ENCODE data around the gene YEATS4. TPM values are rescaled to one million over a fixed set of nuclear protein-coding genes. Genes with fewer than 3 reads are reported as not detected.

Gene YEATS4
- total RNA-seq, 1 experiment from 2014 or later = 38.9 TPM

- peak; percentile 49 for DNase-seq
- peaks cover 51% of the 10 kb centered on the region for H3K4me1 Mint-ChIP-seq (ENCODE audit: low read depth, unreplicated experiment)
Observed at GRCh38 chr12:69330475-69331473, 28.8 kb upstream of the YEATS4 start.

DNA sequence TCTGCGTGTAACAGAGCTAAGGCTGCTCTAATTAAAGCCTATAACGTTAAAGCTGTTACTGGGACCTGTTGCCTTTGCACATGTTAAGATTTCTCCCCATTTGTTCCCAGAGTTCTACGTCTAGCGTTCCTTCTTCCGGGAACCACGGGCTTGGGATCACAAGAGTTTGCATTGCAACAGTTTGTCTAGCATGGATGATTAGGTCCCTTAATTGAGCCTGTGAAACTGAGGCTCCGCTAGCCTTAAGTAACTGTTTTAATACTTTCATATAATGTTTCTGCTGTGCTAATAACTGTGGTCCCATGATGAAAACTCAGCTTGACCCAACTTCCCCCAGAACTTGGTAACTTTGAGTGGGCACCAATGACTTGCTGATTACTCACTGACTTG, 28.0 kb upstream of the YEATS4 start:
- peaks cover 33% of the 10 kb centered on the region for H3K36me3 Mint-ChIP-seq (ENCODE audit: insufficient read depth, unreplicated experiment)
- no peak for DNase-seq
- no peaks in the 10 kb centered on the region for H3K27me3 Mint-ChIP-seq (ENCODE audit: unreplicated experiment)
- peak overlapping the region; percentile 82 for H3K4me3 Mint-ChIP-seq (ENCODE audit: low read depth, unreplicated experiment)
- H3K9me3 Mint-ChIP-seq (ENCODE audit: low read depth, unreplicated experiment) = no peaks in the 10 kb centered on the region
- TF ChIP-seq, protein P1, sequence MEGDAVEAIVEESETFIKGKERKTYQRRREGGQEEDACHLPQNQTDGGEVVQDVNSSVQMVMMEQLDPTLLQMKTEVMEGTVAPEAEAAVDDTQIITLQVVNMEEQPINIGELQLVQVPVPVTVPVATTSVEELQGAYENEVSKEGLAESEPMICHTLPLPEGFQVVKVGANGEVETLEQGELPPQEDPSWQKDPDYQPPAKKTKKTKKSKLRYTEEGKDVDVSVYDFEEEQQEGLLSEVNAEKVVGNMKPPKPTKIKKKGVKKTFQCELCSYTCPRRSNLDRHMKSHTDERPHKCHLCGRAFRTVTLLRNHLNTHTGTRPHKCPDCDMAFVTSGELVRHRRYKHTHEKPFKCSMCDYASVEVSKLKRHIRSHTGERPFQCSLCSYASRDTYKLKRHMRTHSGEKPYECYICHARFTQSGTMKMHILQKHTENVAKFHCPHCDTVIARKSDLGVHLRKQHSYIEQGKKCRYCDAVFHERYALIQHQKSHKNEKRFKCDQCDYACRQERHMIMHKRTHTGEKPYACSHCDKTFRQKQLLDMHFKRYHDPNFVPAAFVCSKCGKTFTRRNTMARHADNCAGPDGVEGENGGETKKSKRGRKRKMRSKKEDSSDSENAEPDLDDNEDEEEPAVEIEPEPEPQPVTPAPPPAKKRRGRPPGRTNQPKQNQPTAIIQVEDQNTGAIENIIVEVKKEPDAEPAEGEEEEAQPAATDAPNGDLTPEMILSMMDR (IDR thresholded peaks at IDR 0.05; ENCODE audit: unreplicated experiment) = no peak
- intact Hi-C loops (cut with micrococcal nuclease; ENCODE audit: unreplicated experiment) = loop anchor here (5.0 kb wide), 1 partner anchor 39 kb away; no protein-coding TSS in a partner anchor
- TSS peak; percentile 45 for BruUV-seq (replicated peaks)
- H3K4me1 Mint-ChIP-seq (ENCODE audit: low read depth, unreplicated experiment) = peaks cover 51% of the 10 kb centered on the region
- H3K27ac Mint-ChIP-seq (ENCODE audit: unreplicated experiment) = peak overlapping the region; percentile 90
- CTCF ChIA-PET = interaction anchor here (0.6 to 3.4 kb wide), 6 partner anchors 11 to 211 kb away, joined by 3 to 18 read pairs (median 4); partner anchors contain the start of gene LYZ

More at GRCh38 chr12:69330475-69331473, 28.8 kb upstream of the YEATS4 start:
- CTCF ChIA-PET = interaction anchor here (0.5 to 1.8 kb wide), 6 partner anchors 10 to 271 kb away, joined by 3 to 9 read pairs (median 4); partner anchors contain the start of gene LYZ
- peak overlapping the region; percentile 90 for H3K27ac Mint-ChIP-seq (ENCODE audit: unreplicated experiment)
- intact Hi-C loops (cut with micrococcal nuclease; ENCODE audit: unreplicated experiment) = loop anchor here (5.0 kb wide), 1 partner anchor 38 kb away; no protein-coding TSS in a partner anchor
- no peaks in the 10 kb centered on the region for H3K27me3 Mint-ChIP-seq (ENCODE audit: unreplicated experiment)
- no TSS peak for BruUV-seq (replicated peaks)
- H3K4me3 Mint-ChIP-seq (ENCODE audit: low read depth, unreplicated experiment) = peak overlapping the region; percentile 82
- H3K9me3 Mint-ChIP-seq (ENCODE audit: low read depth, unreplicated experiment) = no peaks in the 10 kb centered on the region
- TF ChIP-seq, protein P1 (IDR thresholded peaks at IDR 0.05; ENCODE audit: unreplicated experiment) = no peak
- H3K36me3 Mint-ChIP-seq (ENCODE audit: insufficient read depth, unreplicated experiment) = peaks cover 33% of the 10 kb centered on the region

- H3K9me3 Mint-ChIP-seq (ENCODE audit: low read depth, unreplicated experiment) = no peaks in the 10 kb centered on the region
- H3K36me3 Mint-ChIP-seq (ENCODE audit: insufficient read depth, unreplicated experiment) = peaks cover 33% of the 10 kb centered on the region
- H3K4me3 Mint-ChIP-seq (ENCODE audit: low read depth, unreplicated experiment) = peak overlapping the region; percentile 82
- TSS peak; percentile 57 for BruUV-seq (replicated peaks)
- no peaks in the 10 kb centered on the region for H3K27me3 Mint-ChIP-seq (ENCODE audit: unreplicated experiment)
- peak overlapping the region; percentile 90 for H3K27ac Mint-ChIP-seq (ENCODE audit: unreplicated experiment)
- intact Hi-C loops (cut with micrococcal nuclease; ENCODE audit: unreplicated experiment) = loop anchor here (1.0 to 5.0 kb wide), 2 partner anchors 16 to 40 kb away; partner anchors contain the start of gene LYZ
- peaks cover 57% of the 10 kb centered on the region for H3K4me1 Mint-ChIP-seq (ENCODE audit: low read depth, unreplicated experiment)
- peak; percentile 37 for DNase-seq
- CTCF ChIA-PET = interaction anchor here (0.6 to 3.4 kb wide), 8 partner anchors 10 to 211 kb away, joined by 3 to 18 read pairs (median 4); partner anchors contain the start of gene LYZ
- TF ChIP-seq, protein P1 (IDR thresholded peaks at IDR 0.05; ENCODE audit: unreplicated experiment) = no peak
Observed at GRCh38 chr12:69331909-69332684, 27.4 kb upstream of the YEATS4 start.

All from Calu3 (cell line).